Psoas muscle (tissue), 8 donors: ENCODE measurements around the gene WDR70. TPM values are rescaled to one million over a fixed set of nuclear protein-coding genes. Genes with fewer than 3 reads are reported as not detected.
"Not testable (repeated sequence)": the region's sequence is repeated elsewhere in the genome, so short reads cannot be mapped to it uniquely, and the experiment has no call there.

Experiments
- ATAC-seq, 4 donors: fragments of 200-7000 bp; cut with Tn5 transposase; one replicate each; pipeline ENCODE4 v1.9.1; 2020; ENCODE audit warnings: moderate library complexity in 3 of 4, mild to moderate bottlenecking in 2 of 4
- DNase-seq, 2 donors: peaks; one replicate each; pipeline ENCODE4 v3.0.0-alpha.2; 2020
- H3K27ac ChIP-seq: fragments of 200-600 bp; one replicate; pipeline ENCODE4 v1.8.0; 2022
- H3K27me3 ChIP-seq, 3 donors: fragments of 200-600 bp in 1 of 3; one replicate each; pipeline versions ENCODE4 v1.6.1 to v1.8.0; 2013 to 2022; ENCODE audit warnings: low read length in 2 of 3, mild to moderate bottlenecking in 2 of 3, moderate library complexity in 1 of 3; ENCODE audit not compliant: insufficient read depth in 3 of 3
- H3K36me3 ChIP-seq, 2 donors: fragments of 200-600 bp in 1 of 2; one replicate each; pipeline versions ENCODE4 v1.6.1 to v1.8.0; 2013 to 2022; ENCODE audit warnings: low read depth in 1 of 2, mild to moderate bottlenecking in 1 of 2, moderate library complexity in 1 of 2; ENCODE audit not compliant: insufficient read depth in 1 of 2
- H3K4me1 ChIP-seq: fragments of 200-600 bp; one replicate; pipeline ENCODE4 v1.8.0; 2022
- H3K4me3 ChIP-seq: fragments of 200-600 bp; one replicate; pipeline ENCODE4 v1.8.0; 2022; ENCODE audit warnings: mild to moderate bottlenecking
- H3K9me3 ChIP-seq: fragments of 200-600 bp; one replicate; pipeline ENCODE4 v1.8.0; 2022
- CTCF ChIP-seq: fragments of 200-600 bp; IDR thresholded peaks from one replicate; pipeline ENCODE4 v1.8.0; 2022; ENCODE audit warnings: antibody characterized with exemption
- WGBS, 3 donors: extraction: QIAGEN DNeasy Blood & Tissue Kit; methylation state at CpG; one replicate each; pipeline versions ENCODE4 v1.1.6 to v1.1.7; 2013; 5-methylcytosine and 5-hydroxymethylcytosine counted together
- intact Hi-C, 2 donors: fragments of 100-400 bp; cut with DNase I; formaldehyde crosslinking; loops; one replicate each; pipeline versions ENCODE4 v1.11.0 to v1.14.2; 2022
- polyA plus RNA-seq, 3 donors: library from polyadenylated mRNA; stranded (reverse); fragments of 200-250 nt; gene quantifications; one replicate each; pipeline ENCODE4 v1.2.3, GENCODE V29; 2013
- total RNA-seq, 4 donors: library from RNA; stranded (reverse); fragmentation: NEBNext Ultra II Directional in 2 of 4; extraction: Animal tissue kit (Norgen Biotek cat#: 25700) in 2 of 4; gene quantifications; one replicate each; pipeline versions ENCODE4 v1.2.1 to v1.2.4, GENCODE V29; 2021 to 2023
- donor health status: healthy with polysubstance abuse.
- donor health status: DM: no; HTN: no; CAD: no; lungs with moderate emphysema.
- donor health status: Bipolar disorder and iron deficiency.
- donor health status: healthy.
- donor health status: DM: yes; HTN: yes; CAD: no.
- donor health status: DM: no; HTN: no; CAD: no.
- donor health status: DM: no; HTN: no; CAD: no.
- donor health status: DM: yes; HTN: yes; CAD: no.

Gene WDR70
- total and polyA plus RNA-seq, 7 donors, result 16.3 to 37.8 (median 26.0) TPM

- ATAC-seq (no peak), DNase-seq (no peak)
- 63 to 64% (median 63%) methylated on average over 3 of the region's 3 CpGs for WGBS, 3 donors
- no peak for TF ChIP-seq CTCF
- H3K4me1 ChIP-seq, result no peaks in the 10 kb centered on the region
- H3K27ac ChIP-seq, result no peak overlapping the region
- no peak overlapping the region for H3K4me3 ChIP-seq
- intact Hi-C loops, result no loop called here
- peaks cover 15% of the 10 kb centered on the region for H3K9me3 ChIP-seq
- H3K27me3 ChIP-seq, result no peaks in the 10 kb centered on the region
- no peaks in the 10 kb centered on the region for H3K36me3 ChIP-seq
Measured at GRCh38 chr5:37471666-37472197, 92.6 kb downstream of the WDR70 start.

GRCh38 chr5:37477426-37477825, 98.3 kb downstream of the WDR70 start:
- Histone ChIP-seq H3K36me3 (peaks cover 0 to 18% of the 10 kb centered on the region in 2 donors), H3K4me1 (no peaks in the 10 kb centered on the region), H3K9me3 (peaks cover under 1% of the 10 kb centered on the region), H3K27me3 (no peaks in the 10 kb centered on the region), H3K27ac (no peak overlapping the region), H3K4me3 (no peak overlapping the region)
- intact Hi-C loops, result no loop called here
- no peak for TF ChIP-seq CTCF
- no peak for ATAC-seq
- no peak for DNase-seq

GRCh38 chr5:37478121-37478894, 99.2 kb downstream of the WDR70 start:
- Histone ChIP-seq H3K27me3 (no peaks in the 10 kb centered on the region), H3K36me3 (peaks cover 0 to 23% of the 10 kb centered on the region in 2 donors), H3K4me1 (no peaks in the 10 kb centered on the region), H3K27ac (no peak overlapping the region), H3K9me3 (no peaks in the 10 kb centered on the region), H3K4me3 (no peak overlapping the region)
- intact Hi-C loops, result no loop called here
- TF ChIP-seq CTCF, result no peak
- whole genome bisulfite sequencing, 3 donors, result 54 to 64% (median 58%) methylated on average over 4 of the region's 4 CpGs
- ATAC-seq (no peak), DNase-seq (no peak)

- H3K27ac ChIP-seq, H3K27me3 ChIP-seq, intact Hi-C loops, H3K4me1 ChIP-seq, ATAC-seq, H3K9me3 ChIP-seq, H3K4me3 ChIP-seq, DNase-seq: not testable (repeated sequence)
- peaks cover 0 to 23% of the 10 kb centered on the region in 2 donors for H3K36me3 ChIP-seq
- 95 to 98% (median 96%) methylated on average over 3 of the region's 3 CpGs for WGBS, 3 donors
Measured at GRCh38 chr5:37481395-37481794, 102.3 kb downstream of the WDR70 start.

- no peak for TF ChIP-seq CTCF
- WGBS, 3 donors, result 96 to 97% (median 97%) methylated on average over 2 of the region's 2 CpGs
- Histone ChIP-seq H3K4me1 (no peaks in the 10 kb centered on the region), H3K27me3 (no peaks in the 10 kb centered on the region), H3K36me3 (no peaks in the 10 kb centered on the region), H3K9me3 (no peaks in the 10 kb centered on the region), H3K27ac (no peak overlapping the region), H3K4me3 (no peak overlapping the region)
- peak in 1 of 4 donors; percentile 30 for ATAC-seq
- intact Hi-C loops, result no loop called here
- DNase-seq, result no peak
Measured at GRCh38 chr5:37490120-37490810, 111.1 kb downstream of the WDR70 start.
